Stimulated activated CD4-positive, alpha-beta T cell treated with anti-CD3 and anti-CD28 coated beads, Interleukin-15, amount 100 ng/mL, for 48 hours (primary cell): ENCODE measurements around the gene HS6ST2.

Source experiments
- DNase-seq, 2 donors: peaks; one replicate each; pipeline ENCODE4 v3.0.0-alpha.2; 2020; ENCODE audit warnings: low read depth in 2 of 2

Gene HS6ST2

DNA sequence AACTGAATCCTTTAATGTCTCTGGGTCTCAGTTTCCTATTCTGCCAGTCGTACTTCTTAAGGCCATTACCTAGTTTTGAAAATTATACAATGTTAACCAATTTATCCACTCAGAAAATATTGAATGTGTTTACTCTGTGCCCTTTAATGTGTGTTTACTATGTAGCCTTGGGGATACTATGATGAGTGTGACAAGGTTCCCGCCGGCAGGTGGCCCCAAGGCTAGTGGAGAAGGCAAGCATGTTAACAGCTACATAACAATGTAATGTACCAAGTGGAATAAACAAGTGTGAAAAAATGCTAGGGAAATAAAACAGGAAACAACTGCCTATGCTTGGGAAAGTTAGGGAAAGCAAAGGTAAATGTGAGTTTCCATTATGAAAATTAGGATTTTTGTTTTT is 282.3 kb downstream of the HS6ST2 start:
- no peak for DNase-seq

DNA sequence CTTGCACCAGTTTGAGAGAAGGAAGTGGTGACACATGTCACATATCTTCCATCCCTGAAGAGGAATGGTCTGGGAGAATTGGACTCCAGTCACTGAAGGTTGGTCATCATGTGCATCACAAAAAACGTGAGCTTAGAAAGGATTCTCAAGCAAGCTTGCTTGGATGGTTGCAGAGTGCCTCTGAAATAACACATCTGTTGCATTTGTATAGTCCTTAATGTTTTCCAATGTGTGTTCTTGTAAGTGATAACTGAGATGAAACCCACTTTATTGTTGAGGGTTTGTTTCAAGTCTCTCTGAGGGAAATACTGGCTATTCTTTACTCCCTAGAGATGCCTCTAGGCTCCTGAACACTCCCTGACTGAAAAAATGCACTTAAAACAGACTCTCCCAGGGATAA is 285.1 kb downstream of the HS6ST2 start:
- no peak for DNase-seq

DNA sequence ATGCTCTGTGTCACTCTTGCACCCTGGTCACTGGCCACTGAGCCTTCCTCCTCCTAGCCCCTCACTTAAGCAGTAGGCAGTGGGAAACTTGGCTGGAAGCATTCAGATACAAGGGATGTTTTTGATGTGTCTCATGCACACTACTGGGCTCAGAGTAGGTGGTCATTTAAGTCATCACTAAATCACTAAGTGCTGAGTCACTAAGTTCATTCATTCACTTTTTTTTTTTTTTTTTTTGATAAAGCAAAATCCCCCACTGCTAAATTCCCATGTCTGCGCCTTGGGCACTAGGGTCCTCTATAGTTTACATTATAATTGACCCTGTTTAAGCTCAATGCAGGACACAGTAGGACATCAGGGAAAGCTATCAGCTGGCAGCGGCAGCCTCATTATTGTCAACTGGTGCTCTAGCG is 287.2 kb downstream of the HS6ST2 start:
- DNase-seq, result no peak

DNA sequence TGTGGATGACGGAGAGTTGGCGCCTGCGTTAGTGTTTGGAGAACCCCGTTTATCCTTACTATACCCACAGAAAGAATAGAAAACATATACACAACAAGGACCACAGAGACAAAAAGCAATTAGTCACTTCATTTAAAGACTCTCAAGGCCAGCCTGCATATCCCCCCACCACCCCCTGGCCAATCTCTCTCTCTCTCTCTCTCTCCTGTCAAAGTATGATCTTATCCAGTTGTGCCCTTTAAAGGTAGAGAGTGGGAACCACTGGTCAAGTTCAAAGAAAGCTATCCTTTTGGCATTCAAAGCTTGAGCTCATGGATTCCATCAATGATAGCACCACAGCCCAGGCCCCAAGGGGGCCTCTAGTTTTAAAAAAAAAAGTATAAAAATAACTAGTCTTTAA is 289.3 kb downstream of the HS6ST2 start:
- no peak for DNase-seq

DNA sequence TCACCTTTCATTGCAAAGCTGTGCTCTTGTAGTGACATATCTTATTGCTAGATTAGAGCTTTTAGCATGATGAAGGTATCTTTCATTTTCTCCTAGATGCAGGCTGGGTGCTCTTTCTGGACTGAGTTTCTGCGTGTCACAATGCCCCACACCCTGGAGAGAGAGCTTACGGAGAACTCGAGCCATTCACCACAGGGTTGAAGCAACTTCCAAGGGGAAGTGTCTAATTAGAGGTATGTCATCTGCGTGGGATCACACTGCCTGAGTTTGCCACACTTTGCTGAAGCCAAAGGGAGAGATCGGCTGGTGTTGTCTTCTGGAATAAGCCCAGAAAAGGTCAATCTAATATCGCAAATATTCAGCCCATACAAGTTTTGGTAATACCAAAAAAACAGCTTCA is 290.3 kb downstream of the HS6ST2 start:
- no peak for DNase-seq

DNA sequence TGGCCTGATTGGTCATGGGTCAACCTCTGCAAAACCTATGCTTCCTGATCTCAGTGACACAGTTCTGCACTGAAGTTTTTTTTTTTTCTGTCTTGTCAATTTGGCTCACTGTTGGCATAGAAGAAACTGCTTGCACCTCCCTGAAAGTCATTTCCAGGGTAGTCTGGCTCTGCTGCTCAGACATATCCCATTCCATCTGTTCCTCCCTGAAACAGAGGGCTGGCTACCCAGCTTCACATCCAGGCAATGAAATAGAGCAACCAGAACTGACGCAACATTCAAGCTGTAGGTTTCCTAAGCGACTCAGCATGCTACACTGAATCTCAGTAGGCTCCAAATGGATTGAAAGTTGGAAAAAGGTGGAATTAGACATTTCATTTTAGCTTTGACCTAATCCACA is 292.8 kb downstream of the HS6ST2 start:
- DNase-seq, result no peak

DNA sequence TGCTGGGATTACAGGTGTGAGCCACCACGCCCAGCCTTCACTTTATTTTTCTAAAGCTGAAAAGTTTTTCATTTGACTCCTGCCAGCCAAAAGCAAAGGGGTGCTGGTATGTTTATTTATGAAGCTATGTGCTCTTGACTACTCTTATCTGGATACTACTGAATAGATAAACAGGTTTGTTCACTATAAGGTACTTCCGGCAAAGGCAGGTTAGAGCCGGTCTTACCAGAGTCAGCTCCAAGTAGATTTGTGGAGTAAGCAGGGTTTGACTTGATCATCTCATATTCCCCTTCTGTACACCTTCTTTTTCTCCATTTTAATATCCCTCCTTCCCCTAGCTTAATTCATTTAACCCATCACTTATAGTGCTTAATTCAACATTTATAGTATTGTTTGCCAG is 294.2 kb downstream of the HS6ST2 start:
- DNase-seq, result no peak

DNA sequence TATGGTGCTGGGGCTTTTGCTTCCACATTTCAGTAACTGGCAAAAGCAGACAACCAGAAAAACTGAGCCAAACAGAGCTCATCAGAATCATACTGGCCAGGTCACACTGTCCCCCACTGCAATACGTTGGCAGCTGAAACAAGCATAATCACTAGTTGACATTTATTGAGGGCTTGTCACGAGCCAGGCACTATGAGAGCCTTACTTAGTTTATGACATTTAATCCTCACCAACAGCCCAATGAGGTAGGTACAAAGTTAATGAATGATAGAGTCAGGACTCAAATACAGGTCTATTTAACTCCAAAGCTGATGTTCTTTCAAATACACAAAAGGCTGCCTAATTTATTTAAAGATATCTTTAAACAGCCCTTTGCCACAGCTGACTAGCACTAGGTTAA is 295.6 kb downstream of the HS6ST2 start:
- no peak for DNase-seq

DNA sequence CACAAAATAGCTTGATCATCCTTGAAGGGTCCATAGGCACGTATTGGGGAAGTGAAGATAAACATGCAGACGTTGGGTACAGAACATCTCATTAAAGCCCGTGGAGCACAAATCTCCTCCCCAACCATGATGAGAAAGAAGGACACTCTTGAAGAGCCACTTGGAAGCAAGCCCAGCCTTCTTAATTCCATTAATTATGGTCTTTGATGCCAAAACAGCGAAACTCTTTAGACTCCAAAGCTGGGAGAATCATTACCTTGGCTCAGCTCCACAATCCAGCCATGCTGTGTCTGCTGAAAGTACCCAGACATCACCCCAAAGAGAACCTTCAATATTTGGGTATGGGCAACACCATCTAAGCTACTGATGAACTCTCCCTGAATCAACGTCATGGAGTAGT is 300.6 kb downstream of the HS6ST2 start:
- no peak for DNase-seq

DNA sequence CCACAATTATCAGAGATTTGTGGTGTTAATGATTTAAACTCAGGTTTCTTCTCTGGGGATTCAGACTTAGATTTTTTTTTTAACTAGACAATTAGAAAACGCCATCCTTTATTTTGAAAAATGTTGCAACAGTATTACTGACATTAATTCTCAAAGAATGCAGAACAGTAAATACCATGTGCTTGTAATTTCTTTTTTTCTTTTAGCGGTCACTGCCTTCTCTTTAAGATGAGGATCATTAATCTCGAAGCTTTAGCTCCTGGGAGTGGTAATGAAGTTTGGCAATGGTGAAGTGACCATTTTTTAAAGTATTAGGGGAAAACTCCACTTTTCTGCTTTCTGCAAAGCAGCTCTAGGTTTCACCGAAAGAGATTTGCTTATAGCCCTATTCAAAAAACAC is 305.6 kb downstream of the HS6ST2 start:
- no peak for DNase-seq

DNA sequence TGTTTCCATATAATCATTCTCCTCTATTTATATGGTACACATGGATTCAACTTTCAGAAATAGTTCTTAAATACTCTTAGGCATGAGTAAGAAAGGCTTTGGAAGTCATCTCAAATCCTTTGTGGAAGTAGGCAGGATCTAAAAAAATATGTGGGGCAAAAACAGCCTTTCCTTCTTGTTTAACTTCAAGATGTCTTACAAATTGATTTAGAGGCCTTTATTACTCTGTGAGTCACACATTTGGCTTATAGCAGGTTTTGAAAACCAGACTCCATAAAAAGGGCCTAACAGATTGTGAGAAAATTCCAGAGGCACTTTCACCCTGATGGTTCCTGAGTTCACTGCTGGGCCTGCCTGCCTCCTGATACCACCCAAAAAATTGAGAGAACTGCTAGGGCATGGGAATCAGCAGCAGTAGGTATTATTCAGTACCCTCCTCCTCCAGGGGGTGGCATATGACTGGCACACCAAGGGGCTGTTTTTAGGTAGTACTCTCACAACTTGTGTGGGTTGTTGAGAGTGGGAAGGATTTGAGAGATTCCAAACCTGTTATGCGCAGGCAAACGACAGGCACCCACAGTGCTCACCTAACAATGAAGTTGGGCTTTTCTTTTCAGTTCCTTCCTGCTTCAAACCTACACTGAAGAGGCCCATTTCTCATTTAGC is 306.9 kb downstream of the HS6ST2 start:
- no peak for DNase-seq

DNA sequence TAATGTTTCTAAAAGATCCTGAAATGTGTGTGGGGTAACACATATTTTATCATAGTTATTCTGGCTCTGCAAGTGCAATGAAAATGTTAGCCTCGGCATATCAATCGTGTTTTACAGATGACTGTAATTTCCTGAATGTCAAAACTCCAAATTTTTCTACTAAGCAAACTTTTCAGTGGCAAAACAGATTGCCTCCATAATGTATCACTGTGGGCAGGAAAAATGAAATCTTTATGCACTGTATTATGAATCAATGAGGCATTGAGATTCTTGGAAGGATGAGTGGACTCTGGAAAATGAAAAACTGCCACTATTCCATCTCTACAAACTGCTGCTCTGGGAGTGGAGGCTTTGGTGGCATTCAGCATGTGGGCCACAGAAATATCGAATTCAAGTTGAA is 309.5 kb downstream of the HS6ST2 start:
- DNase-seq, result no peak

DNA sequence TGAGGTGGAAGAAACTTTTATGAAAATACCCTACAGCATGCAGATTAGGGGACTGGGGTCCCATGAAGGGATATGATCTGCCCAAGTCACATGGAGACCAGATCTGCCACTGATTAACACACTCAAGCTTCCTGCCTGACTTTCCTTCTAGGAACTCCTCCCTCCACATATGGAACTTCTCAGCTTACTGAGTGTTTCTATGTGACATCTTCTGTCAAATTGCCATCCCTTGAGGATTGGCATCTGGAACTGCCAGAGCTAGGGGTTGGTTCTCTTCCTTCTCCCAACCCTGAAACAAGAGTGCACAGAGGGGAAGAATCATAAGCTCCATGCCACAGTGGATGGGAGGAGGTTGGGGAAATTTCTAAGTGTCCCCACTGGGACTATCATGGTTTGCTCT is 319.0 kb downstream of the HS6ST2 start:
- DNase-seq, result no peak

DNA sequence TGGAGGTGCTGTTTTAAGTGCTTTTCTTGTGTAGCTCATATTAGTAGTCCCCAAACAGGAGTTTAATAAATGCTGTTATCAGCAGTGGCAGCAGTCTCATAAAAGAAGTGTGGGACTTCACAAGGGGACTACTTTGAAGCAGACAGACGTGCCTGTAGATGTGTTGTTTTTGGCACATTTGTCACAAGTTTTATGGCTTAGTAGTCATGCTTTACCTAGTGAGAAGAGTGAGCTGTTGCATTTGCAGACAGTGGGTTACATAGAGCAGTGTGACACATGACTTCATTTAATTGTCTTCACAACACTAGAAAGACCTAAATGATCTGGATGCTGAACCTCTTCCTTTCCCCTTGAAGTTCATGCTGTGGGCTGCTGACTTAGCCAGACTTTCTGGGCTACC is 320.1 kb downstream of the HS6ST2 start:
- no peak for DNase-seq

DNA sequence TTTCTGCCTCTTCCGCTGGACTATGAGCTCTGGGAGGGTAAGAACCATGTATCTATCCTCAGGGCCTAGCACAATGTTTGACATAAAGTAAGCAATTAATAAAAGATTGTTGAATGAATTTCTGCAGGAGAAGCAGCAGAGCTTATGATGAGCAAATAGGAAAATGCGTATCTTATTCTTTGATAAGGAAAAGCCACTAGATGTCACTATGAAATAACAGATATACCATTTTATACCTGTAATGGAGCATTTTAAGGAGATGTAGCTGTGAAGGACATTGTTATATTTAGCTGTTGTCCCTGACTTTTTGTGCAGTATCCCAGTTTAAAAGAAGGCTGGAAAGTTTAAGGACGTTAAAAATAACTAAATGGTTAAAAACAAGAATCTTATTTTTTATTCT is 322.3 kb downstream of the HS6ST2 start:
- no peak for DNase-seq

DNA sequence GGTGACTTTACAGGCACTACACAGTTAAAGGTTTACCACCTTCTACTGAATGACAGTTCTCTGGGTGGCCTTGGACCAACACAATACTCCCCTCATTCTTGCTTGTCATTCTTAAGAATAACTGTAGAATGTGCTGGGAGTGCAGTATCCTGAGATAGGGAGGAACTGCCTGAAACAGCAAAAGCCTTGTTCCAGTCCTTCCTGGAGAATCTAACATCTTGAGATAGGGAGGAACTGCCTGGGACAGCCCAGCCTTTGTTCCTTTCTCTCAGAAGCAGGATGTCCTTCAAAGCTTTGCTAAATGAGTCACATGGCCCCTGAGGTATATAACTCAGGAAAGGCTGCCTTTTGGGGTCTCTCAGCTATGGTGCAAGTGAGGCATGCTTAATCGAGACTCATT is 323.9 kb downstream of the HS6ST2 start:
- DNase-seq, result no peak

DNA sequence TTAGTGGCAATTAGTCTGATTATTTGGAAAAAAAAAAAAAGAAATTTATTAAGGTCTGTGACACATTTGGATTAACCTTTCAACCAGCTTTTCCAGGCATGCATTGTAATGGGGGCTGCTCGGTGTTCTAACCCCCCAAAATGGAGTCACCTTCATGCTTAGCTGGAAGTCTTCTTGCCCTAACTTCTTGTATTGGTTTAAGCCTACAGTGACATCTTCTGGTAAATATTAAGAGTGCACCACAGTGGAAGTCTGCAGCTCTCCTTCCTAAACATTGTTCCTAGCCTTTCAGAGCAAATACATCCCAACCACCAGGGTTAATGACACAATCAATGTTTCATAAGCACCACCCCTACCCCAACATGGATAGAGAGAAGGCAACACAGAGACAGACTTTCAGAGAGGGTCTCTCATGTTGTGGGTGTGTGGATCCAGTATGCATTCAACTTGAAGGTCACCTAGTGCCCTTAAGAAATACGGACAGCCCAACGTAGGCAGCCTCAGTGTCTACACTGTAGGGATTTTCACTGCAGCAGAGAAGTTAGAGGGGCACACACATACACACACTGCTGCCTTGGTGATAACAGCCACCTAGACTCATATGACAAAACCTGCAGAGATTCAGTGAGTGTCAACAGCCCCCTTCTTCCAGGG is 326.7 kb downstream of the HS6ST2 start:
- no peak for DNase-seq

DNA sequence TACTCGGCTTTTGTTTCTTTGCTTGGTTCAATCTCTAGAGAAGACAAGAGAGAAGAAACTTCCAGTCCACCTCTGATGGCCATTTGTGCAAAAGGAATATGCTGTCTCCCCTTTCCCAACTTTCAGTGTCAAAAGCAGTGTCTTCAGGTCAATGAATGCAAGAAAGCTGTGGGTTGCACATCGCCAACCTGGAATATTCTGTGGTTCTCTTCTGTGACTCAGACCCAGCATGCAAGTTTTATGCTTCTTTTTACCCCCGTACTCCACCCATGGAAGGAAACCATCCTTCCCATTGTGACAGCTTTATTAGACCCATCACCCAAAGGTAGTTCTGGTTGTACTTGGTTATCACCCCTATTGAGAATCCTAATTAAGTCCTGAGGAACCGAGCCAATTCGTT is 334.0 kb downstream of the HS6ST2 start:
- no peak for DNase-seq

DNA sequence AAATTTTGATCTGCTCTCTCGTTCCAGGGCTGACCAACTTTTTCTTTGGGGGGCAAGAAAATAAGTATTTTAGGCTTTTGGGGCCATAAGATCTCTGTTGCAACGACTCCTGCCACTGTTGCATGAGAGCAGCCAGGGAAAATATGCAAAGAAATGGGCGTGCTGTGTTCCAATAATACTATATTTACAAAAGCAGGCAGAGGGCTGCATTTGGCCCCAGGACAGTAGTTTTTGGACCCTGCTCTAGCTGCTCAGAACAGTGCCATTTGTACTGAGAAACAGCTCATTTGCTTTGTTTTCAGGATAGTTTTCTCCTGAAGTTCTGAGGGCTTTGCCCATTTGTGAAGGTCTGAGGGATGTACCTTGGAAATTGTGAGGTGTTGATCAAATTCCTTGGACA is 334.5 kb downstream of the HS6ST2 start:
- no peak for DNase-seq

DNA sequence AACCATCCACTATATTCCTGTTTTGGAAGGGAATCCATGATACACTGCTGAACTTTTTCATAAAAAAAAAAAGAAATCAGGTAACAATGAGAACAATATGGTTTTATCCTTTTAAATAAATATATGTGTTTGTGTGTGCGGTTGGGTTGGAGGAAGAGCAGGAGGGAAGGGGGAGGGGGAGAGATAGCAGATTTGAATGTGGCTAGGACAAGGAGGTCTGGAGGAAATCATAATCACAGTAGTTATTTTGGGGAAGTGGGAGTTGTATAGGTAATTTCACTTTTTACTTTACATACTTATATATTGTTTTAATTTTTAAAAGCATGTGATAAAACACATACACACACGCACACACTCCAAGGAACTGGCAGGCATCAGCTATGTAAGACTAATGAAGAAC is 335.1 kb downstream of the HS6ST2 start:
- no peak for DNase-seq

DNA sequence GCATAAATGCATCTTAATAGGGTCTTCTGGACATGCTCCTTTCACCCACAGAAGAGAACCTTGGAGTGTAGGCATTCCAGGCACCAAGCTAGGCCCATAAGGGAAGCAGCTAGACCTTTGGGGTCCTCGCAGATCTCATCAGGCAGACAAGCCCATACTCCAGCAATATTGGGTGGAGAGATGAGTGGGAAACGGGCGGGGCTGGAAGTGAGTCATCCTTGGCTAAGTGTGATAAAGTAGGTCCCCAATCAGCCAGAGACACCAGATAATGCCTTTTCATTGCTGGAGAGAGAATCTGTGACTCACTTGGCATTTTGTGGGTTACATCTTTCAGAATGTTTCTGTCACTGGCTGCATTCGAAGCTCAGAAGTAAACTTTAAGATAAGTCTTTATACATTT is 336.3 kb downstream of the HS6ST2 start:
- DNase-seq, result peak; percentile 29 to 51

DNA sequence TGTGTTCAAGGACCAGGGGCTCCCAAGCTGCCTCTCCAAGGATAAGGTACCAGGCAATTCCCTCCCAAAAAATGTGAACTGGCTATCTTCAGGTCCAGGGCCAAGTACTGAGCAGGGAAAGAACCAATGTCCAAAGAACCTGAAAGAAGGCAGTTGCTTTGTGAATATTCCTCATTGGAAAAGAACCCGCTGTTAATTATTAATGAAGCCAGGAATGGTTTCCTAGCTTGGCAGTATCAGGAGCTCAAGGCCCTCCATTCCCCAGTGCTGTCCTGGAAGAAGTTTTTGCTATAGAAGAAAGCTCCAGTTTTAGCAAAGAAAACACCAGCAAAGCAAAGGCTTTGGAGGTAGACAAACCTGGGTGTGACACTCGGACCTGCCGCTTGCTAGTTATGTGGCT is 339.6 kb downstream of the HS6ST2 start:
- DNase-seq, result no peak

DNA sequence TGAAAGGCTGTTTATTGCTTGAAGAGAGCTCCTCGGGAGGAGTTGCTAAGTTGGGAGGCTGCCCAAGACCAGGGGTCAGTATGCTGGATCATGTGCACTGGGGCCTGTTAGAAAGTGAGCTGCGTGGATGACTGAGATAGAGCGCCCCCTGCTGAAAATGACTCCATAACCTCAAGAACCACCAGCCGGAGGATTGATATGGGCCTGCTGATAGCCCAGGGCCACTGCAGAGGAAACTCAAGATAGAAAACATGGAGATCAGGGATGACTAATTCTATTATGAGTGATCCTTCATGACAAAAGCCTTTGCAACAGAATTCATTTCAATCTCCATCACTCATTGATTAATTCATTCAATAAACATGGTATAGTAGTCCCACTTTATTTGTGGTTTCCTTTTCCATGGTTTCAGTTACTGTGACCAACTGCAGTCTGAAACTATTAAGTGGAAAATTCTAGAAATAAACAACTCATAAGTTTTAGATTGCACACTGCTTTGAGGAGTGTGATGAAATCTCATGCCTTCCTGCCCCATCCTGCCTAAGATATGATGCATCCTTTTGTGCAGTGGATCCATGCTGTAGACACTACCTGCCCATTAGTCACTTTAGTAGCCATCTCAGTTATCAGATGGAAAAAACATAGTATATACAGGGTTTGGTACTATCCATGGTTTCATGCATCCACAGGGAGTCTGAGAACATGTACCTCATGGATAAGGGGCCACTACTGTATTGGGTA is 342.9 kb downstream of the HS6ST2 start:
- peak; percentile 16 to 53 for DNase-seq
